ENCODE measurements around the gene ST6GALNAC5.
"Not testable (repeated sequence)": the region's sequence is repeated elsewhere in the genome, so short reads cannot be mapped to it uniquely, and the experiment has no call there.

Gene ST6GALNAC5

GRCh38 chr1:76879014-76879413, 11.7 kb downstream of the ST6GALNAC5 start:
- not testable (repeated sequence) for H3K9ac ChIP-seq (ENCODE audit: low read length); H3K79me1 ChIP-seq (ENCODE audit: low read length); H4K12ac ChIP-seq (ENCODE audit: low read depth, low read length); H3K23ac ChIP-seq (ENCODE audit: low read length); H3K9me3 ChIP-seq (ENCODE audit: insufficient read depth, low read depth, low read length); H3K4ac ChIP-seq (ENCODE audit: low read depth, low read length); H2BK120ac ChIP-seq (ENCODE audit: insufficient read depth, low read length, poor library complexity); H3K4me2 ChIP-seq (ENCODE audit: low read length); H2AK5ac ChIP-seq (ENCODE audit: low read length); DNase-seq; H2BK5ac ChIP-seq (ENCODE audit: low read depth, low read length, poor library complexity); H3K36me3 ChIP-seq (ENCODE audit: control insufficient read depth in 1 of 2, insufficient read depth in 2 of 2, low read length in 2 of 2); H2AFZ ChIP-seq (ENCODE audit: insufficient read depth, low read length, poor library complexity); H3K4me3 ChIP-seq (ENCODE audit: low read depth, low read length); H2BK12ac ChIP-seq (ENCODE audit: low read length); H4K91ac ChIP-seq (ENCODE audit: low read depth, low read length); H3K27ac ChIP-seq (ENCODE audit: low read depth, low read length); H3K4me1 ChIP-seq (ENCODE audit: control insufficient read depth in 1 of 2, insufficient read depth in 2 of 2, low read length in 2 of 2); H3K14ac ChIP-seq (ENCODE audit: low read length); H3K79me2 ChIP-seq (ENCODE audit: control insufficient read depth, insufficient read depth, low read length, poor library complexity); H4K8ac ChIP-seq (ENCODE audit: low read depth, low read length); H3K27me3 ChIP-seq (ENCODE audit: insufficient read depth, low read length); H3K18ac ChIP-seq (ENCODE audit: low read length)

- no peak overlapping the region for H3K9ac ChIP-seq (ENCODE audit: low read length)
- DNase-seq, result peak in 1 of 2 donors; percentile 20
- no peaks in the 10 kb centered on the region for H3K79me1 ChIP-seq (ENCODE audit: low read length)
- no peak overlapping the region for H3K18ac ChIP-seq (ENCODE audit: low read length)
- H3K23ac ChIP-seq (ENCODE audit: low read length), result no peak overlapping the region
- H2BK12ac ChIP-seq (ENCODE audit: low read length), result no peak overlapping the region
- no peaks in the 10 kb centered on the region for H3K27me3 ChIP-seq (ENCODE audit: insufficient read depth, low read length)
- H3K27ac ChIP-seq (ENCODE audit: low read depth, low read length), result no peak overlapping the region
- H3K4me2 ChIP-seq (ENCODE audit: low read length), result no peak overlapping the region
- no peak overlapping the region for H4K91ac ChIP-seq (ENCODE audit: low read depth, low read length)
- H3K79me2 ChIP-seq (ENCODE audit: control insufficient read depth, insufficient read depth, low read length, poor library complexity), result no peaks in the 10 kb centered on the region
- no peak overlapping the region for H3K14ac ChIP-seq (ENCODE audit: low read length)
- no peak overlapping the region for H2AFZ ChIP-seq (ENCODE audit: insufficient read depth, low read length, poor library complexity)
- no peaks in the 10 kb centered on the region for H3K4me1 ChIP-seq (ENCODE audit: control insufficient read depth in 1 of 2, insufficient read depth in 2 of 2, low read length in 2 of 2)
- no peaks in the 10 kb centered on the region for H3K36me3 ChIP-seq (ENCODE audit: control insufficient read depth in 1 of 2, insufficient read depth in 2 of 2, low read length in 2 of 2)
- no peak overlapping the region for H2AK5ac ChIP-seq (ENCODE audit: low read length)
- no peak overlapping the region for H2BK5ac ChIP-seq (ENCODE audit: low read depth, low read length, poor library complexity)
- no peak overlapping the region for H4K8ac ChIP-seq (ENCODE audit: low read depth, low read length)
- no peak overlapping the region for H4K12ac ChIP-seq (ENCODE audit: low read depth, low read length)
- H3K9me3 ChIP-seq (ENCODE audit: insufficient read depth, low read depth, low read length), result no peaks in the 10 kb centered on the region
- H3K4me3 ChIP-seq (ENCODE audit: low read depth, low read length), result no peak overlapping the region
- no peak overlapping the region for H3K4ac ChIP-seq (ENCODE audit: low read depth, low read length)
- no peak overlapping the region for H2BK120ac ChIP-seq (ENCODE audit: insufficient read depth, low read length, poor library complexity)
These were observed 14.5 kb downstream of the ST6GALNAC5 start for GRCh38 chr1:76881762-76882161.

- Histone ChIP-seq H2AFZ (ENCODE audit: insufficient read depth, low read length, poor library complexity) (no peak overlapping the region), H3K23ac (ENCODE audit: low read length) (no peak overlapping the region), H2AK5ac (ENCODE audit: low read length) (no peak overlapping the region), H2BK5ac (ENCODE audit: low read depth, low read length, poor library complexity) (no peak overlapping the region), H2BK12ac (ENCODE audit: low read length) (no peak overlapping the region), H3K27me3 (ENCODE audit: insufficient read depth, low read length) (no peaks in the 10 kb centered on the region), H3K4me1 (ENCODE audit: control insufficient read depth in 1 of 2, insufficient read depth in 2 of 2, low read length in 2 of 2) (no peaks in the 10 kb centered on the region), H3K4me3 (ENCODE audit: low read depth, low read length) (no peak overlapping the region), H3K79me2 (ENCODE audit: control insufficient read depth, insufficient read depth, low read length, poor library complexity) (no peaks in the 10 kb centered on the region), H2BK120ac (ENCODE audit: insufficient read depth, low read length, poor library complexity) (no peak overlapping the region), H3K4ac (ENCODE audit: low read depth, low read length) (no peak overlapping the region), H3K9me3 (ENCODE audit: insufficient read depth, low read depth, low read length) (no peaks in the 10 kb centered on the region), H3K14ac (ENCODE audit: low read length) (no peak overlapping the region), H3K27ac (ENCODE audit: low read depth, low read length) (no peak overlapping the region), H3K79me1 (ENCODE audit: low read length) (no peaks in the 10 kb centered on the region), H3K36me3 (ENCODE audit: control insufficient read depth in 1 of 2, insufficient read depth in 2 of 2, low read length in 2 of 2) (no peaks in the 10 kb centered on the region), H3K18ac (ENCODE audit: low read length) (no peak overlapping the region), H3K9ac (ENCODE audit: low read length) (no peak overlapping the region), H3K4me2 (ENCODE audit: low read length) (no peak overlapping the region), H4K8ac (ENCODE audit: low read depth, low read length) (no peak overlapping the region), H4K12ac (ENCODE audit: low read depth, low read length) (no peak overlapping the region), H4K91ac (ENCODE audit: low read depth, low read length) (no peak overlapping the region)
- no CpG with 5 or more reads among the region's 4 CpGs for WGBS (ENCODE audit: extremely low coverage, insufficient coverage, insufficient read length)
- DNase-seq, result no peak
These were observed 24.8 kb downstream of the ST6GALNAC5 start for GRCh38 chr1:76891931-76892622.

GRCh38 chr1:76892675-76893074, 25.4 kb downstream of the ST6GALNAC5 start:
- no peak overlapping the region for H4K8ac ChIP-seq (ENCODE audit: low read depth, low read length)
- no peak overlapping the region for H2BK120ac ChIP-seq (ENCODE audit: insufficient read depth, low read length, poor library complexity)
- no peak overlapping the region for H2AK5ac ChIP-seq (ENCODE audit: low read length)
- no peak overlapping the region for H4K91ac ChIP-seq (ENCODE audit: low read depth, low read length)
- H3K79me2 ChIP-seq (ENCODE audit: control insufficient read depth, insufficient read depth, low read length, poor library complexity), result no peaks in the 10 kb centered on the region
- H3K18ac ChIP-seq (ENCODE audit: low read length), result no peak overlapping the region
- no peaks in the 10 kb centered on the region for H3K9me3 ChIP-seq (ENCODE audit: insufficient read depth, low read depth, low read length)
- H3K27me3 ChIP-seq (ENCODE audit: insufficient read depth, low read length), result no peaks in the 10 kb centered on the region
- H3K4me3 ChIP-seq (ENCODE audit: low read depth, low read length), result no peak overlapping the region
- H2AFZ ChIP-seq (ENCODE audit: insufficient read depth, low read length, poor library complexity), result no peak overlapping the region
- no peak overlapping the region for H3K27ac ChIP-seq (ENCODE audit: low read depth, low read length)
- no peak overlapping the region for H2BK5ac ChIP-seq (ENCODE audit: low read depth, low read length, poor library complexity)
- WGBS (ENCODE audit: extremely low coverage, insufficient coverage, insufficient read length), result no CpG with 5 or more reads among the region's 1 CpG
- H3K23ac ChIP-seq (ENCODE audit: low read length), result no peak overlapping the region
- H3K9ac ChIP-seq (ENCODE audit: low read length), result no peak overlapping the region
- H3K4me1 ChIP-seq (ENCODE audit: control insufficient read depth in 1 of 2, insufficient read depth in 2 of 2, low read length in 2 of 2), result no peaks in the 10 kb centered on the region
- no peak overlapping the region for H3K14ac ChIP-seq (ENCODE audit: low read length)
- H3K4ac ChIP-seq (ENCODE audit: low read depth, low read length), result no peak overlapping the region
- no peak overlapping the region for H3K4me2 ChIP-seq (ENCODE audit: low read length)
- no peaks in the 10 kb centered on the region for H3K79me1 ChIP-seq (ENCODE audit: low read length)
- DNase-seq, result no peak
- H3K36me3 ChIP-seq (ENCODE audit: control insufficient read depth in 1 of 2, insufficient read depth in 2 of 2, low read length in 2 of 2), result no peaks in the 10 kb centered on the region
- H4K12ac ChIP-seq (ENCODE audit: low read depth, low read length), result no peak overlapping the region
- no peak overlapping the region for H2BK12ac ChIP-seq (ENCODE audit: low read length)

Measured in trophoblast cell (in vitro differentiated cells and primary cell).